ENCODE data around the gene WDR73. TPM values are rescaled to one million over a fixed set of nuclear protein-coding genes. Genes with fewer than 3 reads are reported as not detected.
A peak's percentile ranks its signal among the peaks of the same experiment; 100 is the strongest.

WDR73 gene
- total and polyA plus RNA-seq, 10 of the 15 experiments (the other 5 are each of a cell fraction or from before 2014, with no cell fraction given) = 4.4 to 25.6 (median 16.3) TPM

GRCh38 chr15:84600687-84601554 lies 53.2 kb downstream of the WDR73 start, which contains the start of gene ZSCAN2:
Gene ZSCAN2, plus strand, starts transcription at chr15:84601009. Its CDS starts 2,919 bp downstream, at chr15:84603928.
- peak; percentile 66 for DNase-seq (ENCODE audit: low read depth, low spot score)
- CTCF ChIA-PET = interaction anchor here (0.7 to 5.3 kb wide), 9 partner anchors 13 to 327 kb away, joined by 3 to 52 read pairs (median 6); partner anchors contain the start of genes NMB and WDR73
- Histone ChIP-seq H3K79me2 (ENCODE audit: control insufficient read depth, insufficient read depth, low read length) (peaks cover 4% of the 10 kb centered on the region), H3K9me3 (replicated peaks; ENCODE audit: control insufficient read depth, insufficient read depth, low read length) (no peaks in the 10 kb centered on the region), H3K27ac (ENCODE audit: control insufficient read depth, insufficient read depth) (peak within 1 kb of the TSS; percentile 27), H4K20me1 (ENCODE audit: control insufficient read depth, insufficient read depth) (no peaks in the 10 kb centered on the region), H3K4me2 (ENCODE audit: control insufficient read depth, insufficient read depth) (peak within 1 kb of the TSS; percentile 81), H3K9ac (ENCODE audit: control insufficient read depth, insufficient read depth, low read length) (peak within 1 kb of the TSS; percentile 60), H3K4me1 (ENCODE audit: control insufficient read depth, insufficient read depth, low read length) (peaks cover 42% of the 10 kb centered on the region), H3K27me3 (replicated peaks in 1 of 2; ENCODE audit: control insufficient read depth in 2 of 2, insufficient read depth in 2 of 2, low read length in 1 of 2) (no peaks in the 10 kb centered on the region), H2AFZ (ENCODE audit: control insufficient read depth, low read depth, low read length) (peak within 1 kb of the TSS; percentile 96), H3K36me3 (ENCODE audit: control insufficient read depth in 2 of 2, insufficient read depth in 2 of 2, low read length in 1 of 2) (peaks cover 0 to 9% of the 10 kb centered on the region in 2 experiments; a peak in 1 of 4 replicates), H3K4me3 (peak within 1 kb of the TSS; percentile 90)
- RAD21 ChIA-PET (ENCODE audit: unreplicated experiment) = interaction anchor here (0.6 to 1.3 kb wide), 5 partner anchors 30 to 326 kb away, joined by 3 to 8 read pairs (median 4); no protein-coding TSS in a partner anchor
- SMC1A ChIA-PET (ENCODE audit: uncharacterized antibody, unreplicated experiment) = interaction anchor here (0.9 to 1.4 kb wide), 9 partner anchors 9 to 156 kb away, joined by 3 to 6 read pairs (median 3); partner anchors contain the start of gene WDR73
- POLR2A ChIA-PET = interaction anchor here (0.5 to 1.8 kb wide), 3 partner anchors 30 to 167 kb away, joined by 3 to 7 read pairs (median 6); no protein-coding TSS in a partner anchor
- WGBS (ENCODE audit: insufficient coverage, insufficient replicate concordance, low lambda C conversion rate, missing lambda C conversion rate) = 2% methylated on average over 68 of the region's 68 CpGs
- intact Hi-C loops (cut with micrococcal nuclease; ENCODE audit: unreplicated experiment) (loop anchor here (5.0 kb wide), 2 partner anchors 51 to 151 kb away; partner anchors contain the start of gene WDR73), in situ Hi-C loops (cut with MboI) (no loop called here)
- BruUV-seq (replicated peaks) = TSS peak; percentile 60
- peak; percentile 93 for ATAC-seq
- peak; percentile 87 for FAIRE-seq
- TF ChIP-seq FOXM1 (IDR thresholded peaks at IDR 0.05; ENCODE audit: low read depth, low read length) (no peak), SIN3A (IDR thresholded peaks at IDR 0.05; ENCODE audit: low read depth, low read length) (peak; percentile 65), SMC3 (IDR thresholded peaks at IDR 0.05; ENCODE audit: borderline replicate concordance, low read length) (no peak), IRF3 (IDR thresholded peaks at IDR 0.05) (peak; percentile 61; the same call in 1 of the 2 replicates), HDGF (IDR thresholded peaks at IDR 0.05) (no peak), POU2F2 (IDR thresholded peaks at IDR 0.05; ENCODE audit: borderline replicate concordance, low read depth, low read length) (no peak), SMARCA5 (IDR thresholded peaks at IDR 0.05) (0 out of 2 replicates have a peak, but pooled peaks have one; percentile 13), BCLAF1 (IDR thresholded peaks at IDR 0.05) (no peak), PRDM15 (CRISPR knock-in tag; IDR thresholded peaks at IDR 0.05) (no peak), BRCA1 (IDR thresholded peaks at IDR 0.05; ENCODE audit: low read depth, low read length) (no peak), NR2C1 (IDR thresholded peaks at IDR 0.05) (no peak), SRF (IDR thresholded peaks at IDR 0.05; ENCODE audit: low read depth in 2 of 2, low read length in 2 of 2) (no peak), DPF2 (IDR thresholded peaks at IDR 0.05) (peak; percentile 57), IKZF2 (IDR thresholded peaks at IDR 0.05) (no peak), ATF3 (IDR thresholded peaks at IDR 0.05; ENCODE audit: borderline replicate concordance, extremely low read depth, low read depth, low read length) (no peak)
